HepG2 (cell line): ENCODE data around the gene THOC6. TPM values are rescaled to one million over a fixed set of nuclear protein-coding genes. Genes with fewer than 3 reads are reported as not detected.

Experiments
- ATF6 ChIP-seq: sonication (generic); formaldehyde crosslinking; conservative IDR thresholded peaks from 2 replicates; pipeline ENCODE4 v1.4.0; 2020; ENCODE audit warnings: missing genetic modification reagents
- ATF7 ChIP-seq, 2 experiments: fragments of 450-650 bp in 1 of 2; sonication (generic) in 1 of 2; formaldehyde crosslinking in 1 of 2; IDR thresholded peaks; 2 replicates each; pipeline versions ENCODE4 v1.4.0 to v1.6.1; 2016 to 2020; ENCODE audit warnings: antibody characterized with exemption in 1 of 2, mild to moderate bottlenecking in 1 of 2, missing genetic modification reagents in 1 of 2
- ATF7-NPFF ChIP-seq: sonication (generic); formaldehyde crosslinking; IDR thresholded peaks from 2 replicates; pipeline ENCODE4 v1.8.1; 2023; ENCODE audit warnings: mild to moderate bottlenecking, low read depth, missing genetic modification reagents, moderate library complexity
- CREB3 ChIP-seq: sonication (generic); formaldehyde crosslinking; IDR thresholded peaks from 2 replicates; pipeline ENCODE4 v1.5.0; 2020; ENCODE audit warnings: missing genetic modification reagents
- ESRRA ChIP-seq: sonication (generic); formaldehyde crosslinking; IDR thresholded peaks from 2 replicates; pipeline ENCODE4 v1.5.1; 2020; ENCODE audit warnings: mild to moderate bottlenecking, low read depth, missing genetic modification reagents
- ISX ChIP-seq: sonication (generic); formaldehyde crosslinking; conservative IDR thresholded peaks from 2 replicates; pipeline ENCODE4 v1.5.0; 2020; ENCODE audit warnings: missing genetic modification reagents
- JUN ChIP-seq: sonication (generic); formaldehyde crosslinking; IDR thresholded peaks from 2 replicates; pipeline ENCODE4 v1.4.0; 2020; ENCODE audit warnings: mild to moderate bottlenecking, missing genetic modification reagents
- KLF13 ChIP-seq: sonication (generic); formaldehyde crosslinking; IDR thresholded peaks from 2 replicates; pipeline ENCODE4 v1.4.0; 2020; ENCODE audit warnings: mild to moderate bottlenecking, missing genetic modification reagents
- MIER3 ChIP-seq: IDR thresholded peaks from 2 replicates; pipeline ENCODE4 v1.6.1; 2016; ENCODE audit warnings: missing compliant biosample characterization, borderline replicate concordance
- NFKB2 ChIP-seq: sonication (generic); formaldehyde crosslinking; IDR thresholded peaks from 2 replicates; pipeline ENCODE4 v1.4.0; 2020; ENCODE audit warnings: missing genetic modification reagents, borderline replicate concordance
- PHF8 ChIP-seq: sonication (generic); formaldehyde crosslinking; IDR thresholded peaks from 2 replicates; pipeline ENCODE4 v1.5.0; 2020; ENCODE audit warnings: missing genetic modification reagents
- POLR2A ChIP-seq, 2 experiments: IDR thresholded peaks; 2 replicates each; pipeline ENCODE4 v1.6.1; 2011; ENCODE audit warnings: low read depth in 2 of 2, low read length in 2 of 2, mild to moderate bottlenecking in 1 of 2, moderate library complexity in 1 of 2; ENCODE audit not compliant: insufficient read depth in 1 of 2
- SATB2 ChIP-seq: sonication (generic); formaldehyde crosslinking; IDR thresholded peaks from 2 replicates; pipeline ENCODE4 v1.5.0; 2020; ENCODE audit warnings: missing genetic modification reagents
- SIX1 ChIP-seq: sonication (generic); formaldehyde crosslinking; IDR thresholded peaks from 2 replicates; pipeline ENCODE4 v1.4.0; 2020; ENCODE audit warnings: missing genetic modification reagents, borderline replicate concordance
- SKI ChIP-seq: fragments of 450-650 bp; IDR thresholded peaks from one replicate; pipeline ENCODE4 v1.6.1; 2018; ENCODE audit warnings: mild to moderate bottlenecking; ENCODE audit not compliant: partially characterized antibody
- ZMYM3 ChIP-seq: sonication (generic); formaldehyde crosslinking; IDR thresholded peaks from 2 replicates; pipeline ENCODE4 v1.5.1; 2020; ENCODE audit warnings: mild to moderate bottlenecking, missing genetic modification reagents
- ZNF501 ChIP-seq: sonication (generic); formaldehyde crosslinking; IDR thresholded peaks from 2 replicates; pipeline ENCODE4 v1.5.1; 2020; ENCODE audit warnings: mild to moderate bottlenecking, moderate library complexity, missing genetic modification reagents
- ZNF546 ChIP-seq: sonication (generic); formaldehyde crosslinking; conservative IDR thresholded peaks from 2 replicates; pipeline ENCODE4 v1.8.1; 2023; ENCODE audit warnings: mild to moderate bottlenecking, missing genetic modification reagents
- ZNF780A ChIP-seq: sonication (generic); formaldehyde crosslinking; IDR thresholded peaks from 2 replicates; pipeline ENCODE4 v1.8.0; 2022; ENCODE audit warnings: mild to moderate bottlenecking, missing genetic modification reagents, moderate library complexity
- polyA plus RNA-seq, 8 experiments: library from polyadenylated mRNA; depleted of rRNA in 3 of 8; stranded (reverse) in 7 of 8; unstranded in 1 of 8; fragments of >200 nt; fragmentation: Illumina TruSeq in 4 of 8; extraction: Trizol in 4 of 8; gene quantifications; 2 replicates each; pipeline versions ENCODE4 v1.2.1 to v1.2.3, GENCODE V29; 2011 to 2016; ENCODE audit warnings: low read depth in 4 of 8, missing spikeins in 1 of 8, mixed read lengths in 1 of 8; ENCODE audit not compliant: insufficient read depth in 1 of 8
- total RNA-seq, 5 experiments: library from RNA; depleted of rRNA; stranded (reverse); fragments of >200 nt; fragmentation: Illumina TruSeq; extraction: Trizol; gene quantifications; 2 replicates each; pipeline ENCODE4 v1.2.3, GENCODE V29; 2016; ENCODE audit warnings: low read depth in 1 of 5
- TF ChIP-seq, protein P1 (sequence below): sonication (generic); formaldehyde crosslinking; IDR thresholded peaks from 2 replicates; pipeline ENCODE4 v1.5.0; 2020; ENCODE audit warnings: missing genetic modification reagents
- TF ChIP-seq, protein P2 (sequence below): sonication (generic); formaldehyde crosslinking; IDR thresholded peaks from 2 replicates; pipeline ENCODE4 v1.8.0; 2022; ENCODE audit warnings: missing genetic modification reagents, mild to moderate bottlenecking, inconsistent platforms, borderline replicate concordance
- TF ChIP-seq, protein P3 (sequence below): sonication (generic); formaldehyde crosslinking; IDR thresholded peaks from 2 replicates; pipeline ENCODE4 v1.5.0; 2020; ENCODE audit warnings: mild to moderate bottlenecking, missing genetic modification reagents, borderline replicate concordance

Gene THOC6
- total and polyA plus RNA-seq, 2 of the 13 experiments (the other 11 are each of a cell fraction or from before 2014, with no cell fraction given), result 32.1 to 37.0 TPM

DNA sequence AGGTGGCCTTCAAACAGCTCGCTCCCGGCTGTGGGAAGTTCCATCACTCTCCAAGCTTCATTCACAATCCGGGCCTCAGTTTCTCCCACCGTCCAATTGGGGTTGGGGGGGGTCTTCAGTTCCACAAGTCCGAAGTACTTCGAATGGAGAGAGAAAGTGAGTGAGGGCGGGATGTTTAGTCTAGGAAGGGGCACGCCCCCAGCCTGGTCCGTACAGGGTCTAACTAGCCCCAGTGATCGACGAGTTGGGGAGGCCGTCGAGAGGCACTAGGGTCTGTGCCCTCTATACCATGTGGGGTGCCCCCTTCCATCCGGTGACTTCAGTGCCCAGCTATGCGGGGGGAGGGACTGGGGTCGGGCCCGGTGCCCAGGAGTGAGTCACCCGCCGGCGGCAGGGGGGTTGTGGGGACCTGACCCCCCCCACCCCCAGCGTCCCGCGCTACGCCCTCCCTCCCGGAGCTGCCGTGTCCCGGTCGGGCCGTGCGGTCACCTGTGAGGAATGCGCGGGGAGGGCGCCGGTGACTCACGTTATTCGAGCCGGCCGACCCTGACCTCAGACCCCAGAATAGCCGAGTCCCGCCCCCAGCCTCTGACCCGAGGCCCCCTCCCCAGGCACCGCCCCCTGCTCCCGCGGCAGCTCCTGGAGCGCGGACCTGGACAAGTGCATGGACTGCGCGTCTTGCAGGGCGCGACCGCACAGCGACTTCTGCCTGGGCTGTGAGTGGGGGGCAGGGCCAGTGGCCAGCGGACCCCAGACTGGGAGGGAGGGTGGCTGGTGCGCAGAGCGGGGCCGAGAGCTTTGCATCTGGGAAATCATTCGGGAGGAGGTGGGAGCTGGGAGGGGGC is 3.0 kb upstream of the THOC6 start (continued):
- TF ChIP-seq ATF7-NPFF (peak; percentile 14; the same call in 1 of the 2 replicates), MIER3 (CRISPR knock-in tag) (peak; percentile 78; the same call in 1 of the 2 replicates), SKI (peak; percentile 54), ESRRA (CRISPR knock-in tag) (peak; percentile 15; the same call in 1 of the 2 replicates), CREB3 (no peak), ATF6 (CRISPR knock-in tag) (no peak), ISX (CRISPR knock-in tag) (0 out of 2 replicates have a peak, but pooled peaks have one; percentile 45), NFKB2 (CRISPR knock-in tag) (peak; percentile 69; the same call in 1 of the 2 replicates), PHF8 (CRISPR knock-in tag) (peak; percentile 57), SATB2 (peak; percentile 79), JUN (CRISPR knock-in tag) (peak; percentile 100), ZNF546 (CRISPR knock-in tag) (peak; percentile 82; the same call in 1 of the 2 replicates), ZMYM3 (CRISPR knock-in tag) (peak; percentile 22; the same call in 1 of the 2 replicates), ATF7 (IDR thresholded peaks at IDR 0.05) (peak; percentile 75), ATF7 (CRISPR knock-in tag; IDR thresholded peaks at IDR 0.05) (peak; percentile 99), KLF13 (CRISPR knock-in tag) (no peak), ZNF780A (0 out of 2 replicates have a peak, but pooled peaks have one; percentile 15), SIX1 (CRISPR knock-in tag) (peak; percentile 37; the same call in 1 of the 2 replicates), POLR2A (IDR thresholded peaks at IDR 0.05; ENCODE audit: insufficient read depth in 1 of 2, low read depth in 2 of 2, low read length in 2 of 2) (peak in 1 of 2 experiments; percentile 67; a peak in 3 of 4 replicates), ZNF501 (CRISPR knock-in tag) (peak; percentile 12; the same call in 1 of the 2 replicates)
- TF ChIP-seq, protein P1, sequence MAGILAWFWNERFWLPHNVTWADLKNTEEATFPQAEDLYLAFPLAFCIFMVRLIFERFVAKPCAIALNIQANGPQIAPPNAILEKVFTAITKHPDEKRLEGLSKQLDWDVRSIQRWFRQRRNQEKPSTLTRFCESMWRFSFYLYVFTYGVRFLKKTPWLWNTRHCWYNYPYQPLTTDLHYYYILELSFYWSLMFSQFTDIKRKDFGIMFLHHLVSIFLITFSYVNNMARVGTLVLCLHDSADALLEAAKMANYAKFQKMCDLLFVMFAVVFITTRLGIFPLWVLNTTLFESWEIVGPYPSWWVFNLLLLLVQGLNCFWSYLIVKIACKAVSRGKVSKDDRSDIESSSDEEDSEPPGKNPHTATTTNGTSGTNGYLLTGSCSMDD (CRISPR knock-in tag), result no peak
- TF ChIP-seq, protein P2, sequence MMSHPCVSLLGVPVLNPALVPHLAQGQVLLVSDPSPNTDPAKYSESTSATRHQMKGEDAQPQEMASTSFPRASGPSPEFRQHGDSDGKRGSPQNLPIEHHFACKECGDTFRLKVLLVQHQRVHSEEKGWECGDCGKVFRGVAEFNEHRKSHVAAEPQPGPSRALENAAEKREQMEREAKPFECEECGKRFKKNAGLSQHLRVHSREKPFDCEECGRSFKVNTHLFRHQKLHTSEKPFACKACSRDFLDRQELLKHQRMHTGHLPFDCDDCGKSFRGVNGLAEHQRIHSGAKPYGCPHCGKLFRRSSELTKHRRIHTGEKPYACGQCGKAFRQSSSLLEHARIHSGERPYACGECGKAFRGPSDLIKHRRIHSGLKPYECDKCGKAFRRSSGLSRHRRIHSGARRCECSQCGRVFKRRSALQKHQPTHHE, result no peak
- TF ChIP-seq, protein P3, sequence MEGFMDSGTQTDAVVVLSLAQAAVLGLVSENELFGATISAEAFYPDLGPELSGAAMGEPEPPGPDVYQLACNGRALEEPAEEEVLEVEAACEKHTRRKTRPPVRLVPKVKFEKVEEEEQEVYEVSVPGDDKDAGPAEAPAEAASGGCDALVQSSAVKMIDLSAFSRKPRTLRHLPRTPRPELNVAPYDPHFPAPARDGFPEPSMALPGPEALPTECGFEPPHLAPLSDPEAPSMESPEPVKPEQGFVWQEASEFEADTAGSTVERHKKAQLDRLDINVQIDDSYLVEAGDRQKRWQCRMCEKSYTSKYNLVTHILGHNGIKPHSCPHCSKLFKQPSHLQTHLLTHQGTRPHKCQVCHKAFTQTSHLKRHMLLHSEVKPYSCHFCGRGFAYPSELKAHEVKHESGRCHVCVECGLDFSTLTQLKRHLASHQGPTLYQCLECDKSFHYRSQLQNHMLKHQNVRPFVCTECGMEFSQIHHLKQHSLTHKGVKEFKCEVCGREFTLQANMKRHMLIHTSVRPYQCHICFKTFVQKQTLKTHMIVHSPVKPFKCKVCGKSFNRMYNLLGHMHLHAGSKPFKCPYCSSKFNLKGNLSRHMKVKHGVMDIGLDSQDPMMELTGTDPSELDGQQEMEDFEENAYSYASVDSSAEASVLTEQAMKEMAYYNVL (CRISPR knock-in tag), result peak; percentile 12
